Colonic mucosa (tissue), 4 donors: ENCODE measurements around the gene PIGS. TPM values are rescaled to one million over a fixed set of nuclear protein-coding genes. Genes with fewer than 3 reads are reported as not detected.

Experiments
- DNase-seq: peaks from one replicate; pipeline ENCODE4 v3.0.0-alpha.2; 2020
- H3K27ac ChIP-seq: fragments of 200-600 bp; one replicate; pipeline ENCODE4 v1.8.0; 2021
- H3K27me3 ChIP-seq: fragments of 200-600 bp; one replicate; pipeline ENCODE4 v1.8.0; 2021
- H3K36me3 ChIP-seq: fragments of 200-600 bp; one replicate; pipeline ENCODE4 v1.8.0; 2021
- H3K4me1 ChIP-seq: fragments of 200-600 bp; one replicate; pipeline ENCODE4 v1.8.0; 2021; ENCODE audit warnings: mild to moderate bottlenecking
- H3K4me3 ChIP-seq: fragments of 200-600 bp; one replicate; pipeline ENCODE4 v1.8.0; 2021
- H3K9ac ChIP-seq, 2 donors: one replicate each; pipeline ENCODE4 v1.7.0; 2013; ENCODE audit warnings: control low read depth in 2 of 2, low read depth in 2 of 2, low read length in 2 of 2
- H3K9me3 ChIP-seq: fragments of 200-600 bp; one replicate; pipeline ENCODE4 v1.8.0; 2021
- intact Hi-C: fragments of 100-400 bp; cut with DNase I; formaldehyde crosslinking; loops from one replicate; pipeline ENCODE4 v1.14.1; 2022
- total RNA-seq, 2 donors: library from RNA; stranded (reverse); fragmentation: NEBNext Ultra II Directional in 1 of 2; extraction: Animal tissue kit (Norgen Biotek cat#: 25700) in 1 of 2; gene quantifications; one replicate each; pipeline ENCODE4 v1.2.1, GENCODE V29; 2021
- TF ChIP-seq, protein P1 (sequence below): fragments of 200-600 bp; IDR thresholded peaks from one replicate; pipeline ENCODE4 v1.8.0; 2022; ENCODE audit warnings: antibody characterized with exemption, mild to moderate bottlenecking
- donor health status: healthy.
- donor health status: DM: no; HTN: no; CAD: no.
- donor health status: DM: no; HTN: no; CAD: no.

The PIGS gene
- total RNA-seq, 2 donors from 2014 or later = 71.9 to 82.7 TPM

DNA sequence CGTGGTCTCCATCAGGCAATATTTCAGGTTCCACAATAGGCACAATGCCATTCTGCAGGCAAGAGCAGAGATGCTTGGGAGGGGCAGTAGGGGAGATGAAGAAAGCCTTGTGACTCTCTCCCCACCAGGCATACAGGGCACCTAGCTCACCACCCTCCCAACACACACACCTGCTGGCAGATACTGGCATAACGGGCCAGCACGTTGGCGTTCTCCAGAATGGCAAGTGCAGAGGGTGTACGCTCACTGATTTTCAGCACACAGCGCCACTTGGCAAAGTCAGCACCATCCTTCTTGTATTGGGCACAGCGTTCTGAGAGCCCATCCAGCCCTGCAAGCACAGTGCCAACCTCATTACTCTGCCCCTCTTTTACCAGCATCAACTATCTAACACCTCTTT is 3.2 kb upstream of the PIGS start:
- no peak overlapping the region for H3K9ac ChIP-seq
- H3K4me1 ChIP-seq = peaks cover 8% of the 10 kb centered on the region
- no peaks in the 10 kb centered on the region for H3K9me3 ChIP-seq
- TF ChIP-seq, protein P1, sequence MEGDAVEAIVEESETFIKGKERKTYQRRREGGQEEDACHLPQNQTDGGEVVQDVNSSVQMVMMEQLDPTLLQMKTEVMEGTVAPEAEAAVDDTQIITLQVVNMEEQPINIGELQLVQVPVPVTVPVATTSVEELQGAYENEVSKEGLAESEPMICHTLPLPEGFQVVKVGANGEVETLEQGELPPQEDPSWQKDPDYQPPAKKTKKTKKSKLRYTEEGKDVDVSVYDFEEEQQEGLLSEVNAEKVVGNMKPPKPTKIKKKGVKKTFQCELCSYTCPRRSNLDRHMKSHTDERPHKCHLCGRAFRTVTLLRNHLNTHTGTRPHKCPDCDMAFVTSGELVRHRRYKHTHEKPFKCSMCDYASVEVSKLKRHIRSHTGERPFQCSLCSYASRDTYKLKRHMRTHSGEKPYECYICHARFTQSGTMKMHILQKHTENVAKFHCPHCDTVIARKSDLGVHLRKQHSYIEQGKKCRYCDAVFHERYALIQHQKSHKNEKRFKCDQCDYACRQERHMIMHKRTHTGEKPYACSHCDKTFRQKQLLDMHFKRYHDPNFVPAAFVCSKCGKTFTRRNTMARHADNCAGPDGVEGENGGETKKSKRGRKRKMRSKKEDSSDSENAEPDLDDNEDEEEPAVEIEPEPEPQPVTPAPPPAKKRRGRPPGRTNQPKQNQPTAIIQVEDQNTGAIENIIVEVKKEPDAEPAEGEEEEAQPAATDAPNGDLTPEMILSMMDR = no peak
- no peak overlapping the region for H3K27ac ChIP-seq
- H3K4me3 ChIP-seq = no peak overlapping the region
- intact Hi-C loops = no loop called here
- H3K27me3 ChIP-seq = no peaks in the 10 kb centered on the region
- H3K36me3 ChIP-seq = no peaks in the 10 kb centered on the region
- no peak for DNase-seq

GRCh38 chr17:28573966-28574480 is 2.7 kb upstream of the PIGS start:
- no peak overlapping the region for H3K27ac ChIP-seq
- H3K27me3 ChIP-seq = no peaks in the 10 kb centered on the region
- no peaks in the 10 kb centered on the region for H3K9me3 ChIP-seq
- H3K4me1 ChIP-seq = peaks cover 8% of the 10 kb centered on the region
- no peak for DNase-seq
- intact Hi-C loops = no loop called here
- no peak overlapping the region for H3K4me3 ChIP-seq
- H3K9ac ChIP-seq = no peak overlapping the region
- H3K36me3 ChIP-seq = no peaks in the 10 kb centered on the region
- TF ChIP-seq, protein P1 = no peak

GRCh38 chr17:28573521-28573920 is 2.2 kb upstream of the PIGS start:
- no peaks in the 10 kb centered on the region for H3K36me3 ChIP-seq
- DNase-seq = no peak
- no peaks in the 10 kb centered on the region for H3K27me3 ChIP-seq
- TF ChIP-seq, protein P1 = no peak
- H3K4me1 ChIP-seq = peaks cover 8% of the 10 kb centered on the region
- H3K9me3 ChIP-seq = no peaks in the 10 kb centered on the region
- H3K4me3 ChIP-seq = no peak overlapping the region
- intact Hi-C loops = no loop called here
- H3K27ac ChIP-seq = no peak overlapping the region
- H3K9ac ChIP-seq = no peak overlapping the region

- Histone ChIP-seq H3K4me3 (no peak overlapping the region), H3K9me3 (no peaks in the 10 kb centered on the region), H3K9ac (no peak overlapping the region), H3K27me3 (no peaks in the 10 kb centered on the region), H3K4me1 (peaks cover 8% of the 10 kb centered on the region), H3K36me3 (no peaks in the 10 kb centered on the region), H3K27ac (no peak overlapping the region)
- TF ChIP-seq, protein P1 = no peak
- intact Hi-C loops = no loop called here
- no peak for DNase-seq
Measured at GRCh38 chr17:28573040-28573380, 1.7 kb upstream of the PIGS start.

GRCh38 chr17:28572259-28573039 is 1.1 kb upstream of the PIGS start:
- DNase-seq = peak; percentile 35
- Histone ChIP-seq H3K4me3 (peak overlapping the region; percentile 99), H3K9ac (peak overlapping the region in 1 of 2 donors; percentile 94), H3K27ac (peak overlapping the region; percentile 74), H3K9me3 (no peaks in the 10 kb centered on the region), H3K27me3 (no peaks in the 10 kb centered on the region), H3K36me3 (no peaks in the 10 kb centered on the region), H3K4me1 (peaks cover 8% of the 10 kb centered on the region)
- intact Hi-C loops = no loop called here
- TF ChIP-seq, protein P1 = no peak
